K562 (cell line): Measurements from ENCODE around the gene FASTK. TPM values are rescaled to one million over a fixed set of nuclear protein-coding genes. Genes with fewer than 3 reads are reported as not detected.

ENCODE experiments used
- BCOR ChIP-seq: fragments of 450-650 bp; IDR thresholded peaks from 2 replicates; pipeline ENCODE4 v1.6.1; 2016
- EP300 ChIP-seq: IDR thresholded peaks from 2 replicates; pipeline ENCODE4 v1.6.1; 2012; ENCODE audit warnings: low read length, improper control_type of control experiment
- GATAD2B ChIP-seq: fragments of 450-650 bp; IDR thresholded peaks from 2 replicates; pipeline ENCODE4 v1.6.1; 2017; ENCODE audit warnings: mild to moderate bottlenecking, borderline replicate concordance
- GTF2B ChIP-seq: IDR thresholded peaks from 2 replicates; pipeline ENCODE4 v1.6.1; 2011; ENCODE audit not compliant: insufficient read length; ENCODE audit errors: extremely low read depth
- GTF2E2 ChIP-seq: fragments of 200-800 bp; sonication (Bioruptor generic); IDR thresholded peaks from 2 replicates; pipeline ENCODE4 v1.6.1; 2016; ENCODE audit warnings: missing genetic modification characterization, missing compliant biosample characterization
- HDAC6 ChIP-seq: IDR thresholded peaks from 2 replicates; pipeline ENCODE4 v1.6.1; 2012; ENCODE audit warnings: low read depth, mild to moderate bottlenecking, control low read depth, inconsistent platforms, low read length, moderate library complexity
- KAT7 ChIP-seq: sonication (generic); formaldehyde crosslinking; IDR thresholded peaks from 2 replicates; pipeline ENCODE4 v1.8.0; 2022; ENCODE audit warnings: missing genetic modification reagents, mild to moderate bottlenecking, borderline replicate concordance
- MLLT1 ChIP-seq, 2 experiments: fragments of 450-650 bp; IDR thresholded peaks; 2 replicates each; pipeline ENCODE4 v1.6.1; 2016
- MTA1 ChIP-seq: fragments of 450-650 bp; IDR thresholded peaks from 2 replicates; pipeline ENCODE4 v1.6.1; 2017; ENCODE audit warnings: borderline replicate concordance
- NFE2L1 ChIP-seq: fragments of 450-650 bp; IDR thresholded peaks from 2 replicates; pipeline ENCODE4 v1.6.1; 2016; ENCODE audit warnings: missing genetic modification characterization, low read depth, mild to moderate bottlenecking, missing compliant biosample characterization, moderate library complexity, borderline replicate concordance
- PPARD ChIP-seq: fragments of 250-450 bp; sonication (Bioruptor Pico); IDR thresholded peaks from 2 replicates; pipeline ENCODE4 v1.8.0; 2022; ENCODE audit warnings: inconsistent platforms, mild to moderate bottlenecking, moderate library complexity
- USF2 ChIP-seq: sonication (generic); formaldehyde crosslinking; IDR thresholded peaks from 2 replicates; pipeline ENCODE4 v1.5.0; 2020; ENCODE audit warnings: missing genetic modification reagents
- ZBTB11 ChIP-seq, 3 experiments: fragments of 200-800 bp in 1 of 3; fragments of 250-450 bp in 1 of 3; fragments of 450-650 bp in 1 of 3; sonication (Bioruptor Pico) in 1 of 3; sonication (Bioruptor generic) in 1 of 3; formaldehyde crosslinking in 1 of 3; IDR thresholded peaks; 2 replicates each; pipeline versions ENCODE4 v1.6.1 to v1.8.0; 2016 to 2022; ENCODE audit warnings: mild to moderate bottlenecking in 2 of 3, missing genetic modification characterization in 2 of 3, missing compliant biosample characterization in 1 of 3, moderate library complexity in 1 of 3
- ZBTB7A ChIP-seq: IDR thresholded peaks from 2 replicates; pipeline ENCODE4 v1.6.1; 2011; ENCODE audit warnings: low read depth, mild to moderate bottlenecking, low read length, moderate library complexity, borderline replicate concordance; ENCODE audit not compliant: control insufficient read depth
- ZNF143 ChIP-seq: sonication (generic); formaldehyde crosslinking; IDR thresholded peaks from 2 replicates; pipeline ENCODE4 v1.9.0; 2022; ENCODE audit warnings: mild to moderate bottlenecking, missing genetic modification reagents
- ZNF3 ChIP-seq: fragments of 250-450 bp; sonication (Bioruptor Pico); IDR thresholded peaks from 2 replicates; pipeline ENCODE4 v1.5.0; 2021; ENCODE audit warnings: mild to moderate bottlenecking, moderate library complexity
- ZNF431 ChIP-seq: sonication (generic); formaldehyde crosslinking; IDR thresholded peaks from 2 replicates; pipeline ENCODE4 v1.8.0; 2022; ENCODE audit warnings: mild to moderate bottlenecking, missing genetic modification reagents
- ZNF583 ChIP-seq: fragments of 250-450 bp; sonication (Bioruptor Pico); IDR thresholded peaks from 2 replicates; pipeline ENCODE4 v1.4.0; 2020
- polyA plus RNA-seq, 8 experiments: library from polyadenylated mRNA; depleted of rRNA in 4 of 8; stranded (reverse) in 5 of 8; unstranded in 3 of 8; fragments of >200 nt; fragmentation: Nextera tagmentation in 2 of 8; fragmentation: Illumina TruSeq in 1 of 8; extraction: Ambion mirVana in 2 of 8; extraction: Trizol in 1 of 8; gene quantifications; 2 replicates each; pipeline versions ENCODE4 v1.2.1 to v1.2.3, GENCODE V29; 2011 to 2014; ENCODE audit warnings: inconsistent platforms in 1 of 8, missing spikeins in 1 of 8
- total RNA-seq, 7 experiments: library from RNA; depleted of rRNA in 6 of 7; stranded (reverse); fragments of >200 nt in 6 of 7; fragmentation: Illumina TruSeq in 2 of 7; extraction: Trizol in 2 of 7; gene quantifications; 2 replicates each; pipeline versions ENCODE4 v1.2.1 to v1.2.3, GENCODE V29; 2011 to 2021; ENCODE audit warnings: low replicate concordance in 1 of 7
- TF ChIP-seq, protein P1 (sequence below), 2 experiments: fragments of 450-650 bp in 1 of 2; sonication (generic) in 1 of 2; formaldehyde crosslinking in 1 of 2; IDR thresholded peaks in 1 of 2; conservative IDR thresholded peaks in 1 of 2; 2 replicates each; pipeline versions ENCODE4 v1.6.1 to v1.8.1; 2016 to 2023; ENCODE audit warnings: mild to moderate bottlenecking in 2 of 2, moderate library complexity in 2 of 2, inconsistent platforms in 1 of 2, missing genetic modification reagents in 1 of 2

Gene FASTK
- total and polyA plus RNA-seq, 9 of the 15 experiments (the other 6 are each of a cell fraction or from before 2014, with no cell fraction given) = 0.51 to 150 (median 48.2) TPM

- TF ChIP-seq MTA1 = 0 out of 2 replicates have a peak, but pooled peaks have one; percentile 26
- no peak for TF ChIP-seq PPARD
- no peak for TF ChIP-seq USF2
- peak; percentile 33; the same call in 1 of the 2 replicates for TF ChIP-seq BCOR
- TF ChIP-seq KAT7 (CRISPR knock-in tag) = no peak; the same call in 1 of the 2 replicates
- TF ChIP-seq ZBTB11 (CRISPR knock-in tag; IDR thresholded peaks at IDR 0.05) = no peak
- TF ChIP-seq ZBTB7A = peak; percentile 65
- TF ChIP-seq GTF2E2 (tag) = no peak
- no peak for TF ChIP-seq GATAD2B
- TF ChIP-seq HDAC6 = no peak
- TF ChIP-seq NFE2L1 (tag) = no peak
- TF ChIP-seq, protein P1, sequence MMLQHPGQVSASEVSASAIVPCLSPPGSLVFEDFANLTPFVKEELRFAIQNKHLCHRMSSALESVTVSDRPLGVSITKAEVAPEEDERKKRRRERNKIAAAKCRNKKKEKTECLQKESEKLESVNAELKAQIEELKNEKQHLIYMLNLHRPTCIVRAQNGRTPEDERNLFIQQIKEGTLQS (IDR thresholded peaks at IDR 0.05) = no peak
- TF ChIP-seq, protein P1 (CRISPR knock-in tag; conservative IDR thresholded peaks at IDR 0.05) = 0 out of 2 replicates have a peak, but pooled peaks have one; percentile 53
- TF ChIP-seq MLLT1 (IDR thresholded peaks at IDR 0.05) = peak in 1 of 2 experiments; percentile 52; a peak in 1 of 4 replicates
- TF ChIP-seq EP300 = no peak
- no peak for TF ChIP-seq ZNF143 (CRISPR knock-in tag)
- TF ChIP-seq ZNF583 (CRISPR knock-in tag) = no peak
- TF ChIP-seq GTF2B = no peak
- TF ChIP-seq ZNF431 (CRISPR knock-in tag) = no peak
- TF ChIP-seq ZNF3 (CRISPR knock-in tag) = no peak
Measured at GRCh38 chr7:151061213-151062110, 19.1 kb downstream of the FASTK start (continued).
